ENCODE data around the gene DENND4A. TPM values are rescaled to one million over a fixed set of nuclear protein-coding genes. Genes with fewer than 3 reads are reported as not detected.

Gene DENND4A
- total and polyA plus RNA-seq, 10 of the 15 experiments (the other 5 are each of a cell fraction or from before 2014, with no cell fraction given), result 14.2 to 81.8 (median 34.1) TPM

DNA sequence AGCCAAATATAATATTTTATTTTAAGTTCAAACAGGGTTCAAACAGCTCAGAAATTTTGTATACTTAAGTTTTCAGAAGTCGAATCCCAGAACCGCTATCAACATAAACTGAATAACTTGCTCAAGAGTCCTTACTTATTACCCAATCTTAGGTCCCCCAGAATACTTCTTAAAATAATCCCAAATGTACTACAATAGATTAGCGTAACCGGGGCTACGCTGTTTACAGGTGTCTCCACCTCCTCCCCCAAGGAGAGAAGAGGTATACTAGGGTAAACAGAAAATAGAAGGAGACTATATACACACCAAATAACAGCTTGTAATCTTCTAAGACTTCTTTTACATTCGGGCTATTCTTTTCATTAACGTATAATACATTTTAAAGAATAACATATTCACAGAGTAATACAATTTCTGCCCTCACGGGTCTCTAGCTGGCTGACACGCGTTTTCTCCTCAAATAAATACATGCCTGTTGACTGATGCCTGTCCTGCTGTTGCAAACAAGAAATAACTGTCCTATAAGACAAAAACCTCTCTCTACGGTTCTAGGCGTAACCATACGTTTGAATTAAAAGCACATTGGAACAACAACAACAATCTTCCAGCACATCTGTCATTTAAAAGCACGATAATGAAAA, 1.3 kb downstream of the DENND4A start:
- Histone ChIP-seq H2AFZ (ENCODE audit: control insufficient read depth, low read depth, low read length) (no peak overlapping the region), H3K27ac (ENCODE audit: control insufficient read depth, insufficient read depth) (peak overlapping the region; percentile 89), H3K9me3 (replicated peaks; ENCODE audit: control insufficient read depth, insufficient read depth, low read length) (no peaks in the 10 kb centered on the region), H3K4me2 (ENCODE audit: control insufficient read depth, insufficient read depth) (peak overlapping the region; percentile 63; the same call in 1 of the 2 replicates), H4K20me1 (ENCODE audit: control insufficient read depth, insufficient read depth) (no peaks in the 10 kb centered on the region), H3K4me3 (peak overlapping the region; percentile 96), H3K27me3 (replicated peaks in 1 of 2; ENCODE audit: control insufficient read depth in 2 of 2, insufficient read depth in 2 of 2, low read length in 1 of 2) (no peaks in the 10 kb centered on the region), H3K79me2 (ENCODE audit: control insufficient read depth, insufficient read depth, low read length) (peaks cover 72% of the 10 kb centered on the region), H3K9ac (ENCODE audit: control insufficient read depth, insufficient read depth, low read length) (peak overlapping the region; percentile 87), H3K4me1 (ENCODE audit: control insufficient read depth, insufficient read depth, low read length) (peaks cover 15% of the 10 kb centered on the region), H3K36me3 (ENCODE audit: control insufficient read depth in 2 of 2, insufficient read depth in 2 of 2, low read length in 1 of 2) (no peaks in the 10 kb centered on the region)
- DNase-seq (ENCODE audit: low read depth, low spot score) (no peak), ATAC-seq (no peak), FAIRE-seq (peak; percentile 18)
- ChIA-PET CTCF (interaction anchor here (0.5 to 14.7 kb wide), 11 partner anchors 11 to 200 kb away, joined by 3 to 155 read pairs (median 5); no protein-coding TSS in a partner anchor), POLR2A (interaction anchor here (1.0 to 14.8 kb wide), 8 partner anchors 8 to 43 kb away, joined by 3 to 260 read pairs (median 6); no protein-coding TSS in a partner anchor), SMC1A (ENCODE audit: uncharacterized antibody, unreplicated experiment) (interaction anchor here (0.6 to 25.5 kb wide), 17 partner anchors 8 to 113 kb away, joined by 3 to 488 read pairs (median 4); no protein-coding TSS in a partner anchor), RAD21 (ENCODE audit: unreplicated experiment) (interaction anchor here (1.0 to 17.7 kb wide), 16 partner anchors 13 to 130 kb away, joined by 3 to 344 read pairs (median 10); partner anchors contain the start of gene RAB11A)
- WGBS (ENCODE audit: insufficient coverage, insufficient replicate concordance, low lambda C conversion rate, missing lambda C conversion rate), result under 1% methylated on average over 14 of the region's 14 CpGs
- BruUV-seq (replicated peaks), result TSS peak; percentile 62
- intact Hi-C loops (cut with micrococcal nuclease; ENCODE audit: unreplicated experiment) (loop anchor here (5.0 kb wide), 2 partner anchors 81 to 489 kb away; partner anchors contain the start of gene RNU5B-1), in situ Hi-C loops (cut with MboI) (loop anchor here (25.0 kb wide), 1 partner anchor 1296 kb away; no protein-coding TSS in a partner anchor)
- TF ChIP-seq SMARCA5 (IDR thresholded peaks at IDR 0.05) (no peak), NKRF (conservative IDR thresholded peaks at IDR 0.05) (no peak; the same call in 1 of the 2 replicates), IRF4 (IDR thresholded peaks at IDR 0.05; ENCODE audit: low read depth, low read length) (no peak), FOXM1 (IDR thresholded peaks at IDR 0.05; ENCODE audit: low read depth, low read length) (0 out of 2 replicates have a peak, but pooled peaks have one; percentile 45), HDGF (IDR thresholded peaks at IDR 0.05) (no peak), FOXK2 (IDR thresholded peaks at IDR 0.05) (no peak), CHD1 (IDR thresholded peaks at IDR 0.05; ENCODE audit: low read depth, low read length) (peak; percentile 75), BCLAF1 (IDR thresholded peaks at IDR 0.05) (no peak), HDAC2 (IDR thresholded peaks at IDR 0.05) (no peak), POLR2AphosphoS5 (IDR thresholded peaks at IDR 0.05; ENCODE audit: low read length) (0 out of 2 replicates have a peak, but pooled peaks have one; percentile 36), RELB (IDR thresholded peaks at IDR 0.05; ENCODE audit: low read depth) (no peak), NR2C2 (IDR thresholded peaks at IDR 0.05; ENCODE audit: borderline replicate concordance, control insufficient read depth, insufficient read length, low read depth) (no peak), PML (IDR thresholded peaks at IDR 0.05; ENCODE audit: low read length) (no peak), CBX5 (IDR thresholded peaks at IDR 0.05; ENCODE audit: low read depth) (no peak), JUND (IDR thresholded peaks at IDR 0.05; ENCODE audit: low read depth, low read length) (no peak)
- TF ChIP-seq, protein P1, sequence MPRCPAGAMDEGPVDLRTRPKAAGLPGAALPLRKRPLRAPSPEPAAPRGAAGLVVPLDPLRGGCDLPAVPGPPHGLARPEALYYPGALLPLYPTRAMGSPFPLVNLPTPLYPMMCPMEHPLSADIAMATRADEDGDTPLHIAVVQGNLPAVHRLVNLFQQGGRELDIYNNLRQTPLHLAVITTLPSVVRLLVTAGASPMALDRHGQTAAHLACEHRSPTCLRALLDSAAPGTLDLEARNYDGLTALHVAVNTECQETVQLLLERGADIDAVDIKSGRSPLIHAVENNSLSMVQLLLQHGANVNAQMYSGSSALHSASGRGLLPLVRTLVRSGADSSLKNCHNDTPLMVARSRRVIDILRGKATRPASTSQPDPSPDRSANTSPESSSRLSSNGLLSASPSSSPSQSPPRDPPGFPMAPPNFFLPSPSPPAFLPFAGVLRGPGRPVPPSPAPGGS (IDR thresholded peaks at IDR 0.05; ENCODE audit: borderline replicate concordance, insufficient read depth, low read depth, low read length, poor library complexity, severe bottlenecking), result no peak

All from GM12878 (cell line).